ENCODE results near the gene GNB1.

GRCh38 chr1:1901641-1902294 is 10.9 kb upstream of the GNB1 start:
- TF ChIP-seq GATA3 (IDR thresholded peaks at IDR 0.05; ENCODE audit: low read depth, low read length) (no peak), GATA2 (IDR thresholded peaks at IDR 0.05; ENCODE audit: low read depth, low read length) (no peak)
